GM12878 (cell line): Measurements from ENCODE around the gene KMT2B. TPM values are rescaled to one million over a fixed set of nuclear protein-coding genes. Genes with fewer than 3 reads are reported as not detected.

Source experiments
- ATAC-seq: fragments of 200-7000 bp; cut with Tn5 transposase; 3 replicates; pipeline ENCODE4 v1.9.1; 2020; ENCODE audit warnings: mild to moderate bottlenecking, moderate library complexity
- BruUV-seq: library from RNA; stranded (reverse); fragments of 400-500 nt; replicated peaks from 2 replicates; lab custom pipeline; 2021; lab: Mats Ljungman, UMichigan
- CTCF ChIA-PET: fragments of 300-600 bp; sonication (Branson Sonifier 250); formaldehyde crosslinking; extraction: SDS; loops from one replicate; lab custom pipeline; 2021; ENCODE audit warnings: inconsistent platforms; lab: Yijun Ruan, JAX
- POLR2A ChIA-PET: fragments of 350-600 bp; formaldehyde crosslinking; extraction: SDS; loops from one replicate; lab custom pipeline; 2021; ENCODE audit warnings: inconsistent platforms; lab: Charles Lee
- RAD21 ChIA-PET: fragments of 300-600 bp; sonication (Branson Sonifier 250); formaldehyde crosslinking; loops from one replicate; lab custom pipeline; 2023; ENCODE audit warnings: antibody characterized with exemption; ENCODE audit not compliant: unreplicated experiment; lab: Charles Lee
- SMC1A ChIA-PET: fragments of 300-600 bp; sonication (Branson Sonifier 250); formaldehyde crosslinking; loops from one replicate; lab custom pipeline; 2023; ENCODE audit not compliant: unreplicated experiment, uncharacterized antibody; lab: Charles Lee
- DNase-seq: peaks from one replicate; pipeline ENCODE4 v3.0.0-alpha.2; 2011; ENCODE audit warnings: low read depth, low spot score
- FAIRE-seq: peaks from 3 replicates; lab custom pipeline; 2011; peaks lifted over from hg19 to GRCh38; lab: Jason Lieb, UNC
- H2AFZ ChIP-seq: 2 replicates; pipeline ENCODE4 v1.6.0; 2011; ENCODE audit warnings: low read depth, low read length, control low read depth; ENCODE audit not compliant: control insufficient read depth
- H3K27ac ChIP-seq: 2 replicates; pipeline ENCODE4 v1.5.1; 2011; ENCODE audit warnings: control low read depth; ENCODE audit not compliant: control insufficient read depth, insufficient read depth
- H3K27me3 ChIP-seq, 2 experiments: replicated peaks in 1 of 2; 2 replicates each; pipeline versions ENCODE4 v1.6.0 to v1.6.1; 2011; ENCODE audit warnings: low read length in 1 of 2; ENCODE audit not compliant: control insufficient read depth in 2 of 2, insufficient read depth in 2 of 2
- H3K36me3 ChIP-seq, 2 experiments: 2 replicates each; pipeline ENCODE4 v1.5.1; 2011; ENCODE audit warnings: low read length in 1 of 2; ENCODE audit not compliant: control insufficient read depth in 2 of 2, insufficient read depth in 2 of 2
- H3K4me1 ChIP-seq: 2 replicates; pipeline ENCODE4 v1.6.1; 2011; ENCODE audit warnings: mild to moderate bottlenecking, low read length, moderate library complexity, mixed read lengths; ENCODE audit not compliant: control insufficient read depth, insufficient read depth
- H3K4me2 ChIP-seq: 2 replicates; pipeline ENCODE4 v1.6.0; 2011; ENCODE audit warnings: control low read depth; ENCODE audit not compliant: control insufficient read depth, insufficient read depth
- H3K4me3 ChIP-seq: fragments of 200-600 bp; sonication (generic); 2 replicates; pipeline ENCODE4 v1.5.1; 2016
- H3K79me2 ChIP-seq: 2 replicates; pipeline ENCODE4 v1.6.0; 2011; ENCODE audit warnings: low read length; ENCODE audit not compliant: control insufficient read depth, insufficient read depth
- H3K9ac ChIP-seq: 2 replicates; pipeline ENCODE4 v1.8.0; 2011; ENCODE audit warnings: low read length, control low read depth, mixed read lengths; ENCODE audit not compliant: control insufficient read depth, insufficient read depth
- H3K9me3 ChIP-seq: replicated peaks from 3 replicates; pipeline ENCODE4 v1.5.1; 2011; ENCODE audit warnings: mild to moderate bottlenecking, low read length; ENCODE audit not compliant: control insufficient read depth, insufficient read depth
- H4K20me1 ChIP-seq: 2 replicates; pipeline ENCODE4 v1.6.0; 2011; ENCODE audit not compliant: control insufficient read depth, insufficient read depth
- CBFB ChIP-seq: IDR thresholded peaks from 2 replicates; pipeline ENCODE4 v1.6.1; 2016; ENCODE audit warnings: antibody characterized with exemption, low read depth
- CBX5 ChIP-seq: sonication (generic); IDR thresholded peaks from 2 replicates; pipeline ENCODE4 v1.6.1; 2016; ENCODE audit warnings: low read depth, moderate library complexity, mild to moderate bottlenecking, inconsistent platforms
- CEBPB ChIP-seq, 2 experiments: fragments of 150-350 bp in 1 of 2; IDR thresholded peaks; 2 replicates each; pipeline ENCODE4 v1.6.1; 2012 to 2014; ENCODE audit warnings: low read depth in 2 of 2, low read length in 2 of 2, borderline replicate concordance in 1 of 2, inconsistent platforms in 1 of 2
- JUND ChIP-seq: IDR thresholded peaks from 2 replicates; pipeline ENCODE4 v1.6.1; 2012; ENCODE audit warnings: low read depth, mild to moderate bottlenecking, low read length, improper control_type of control experiment, moderate library complexity
- KAT2A ChIP-seq: conservative IDR thresholded peaks from 2 replicates; pipeline ENCODE4 v1.6.1; 2011; ENCODE audit warnings: low read depth, low read length; ENCODE audit not compliant: control insufficient read depth
- LARP7 ChIP-seq: fragments of 450-650 bp; IDR thresholded peaks from 2 replicates; pipeline ENCODE4 v1.6.1; 2017; ENCODE audit warnings: mild to moderate bottlenecking
- NFXL1 ChIP-seq: fragments of 450-650 bp; IDR thresholded peaks from 2 replicates; pipeline ENCODE4 v1.6.1; 2017; ENCODE audit warnings: antibody characterized with exemption, mild to moderate bottlenecking, borderline replicate concordance
- PML ChIP-seq: IDR thresholded peaks from 2 replicates; pipeline ENCODE4 v1.6.1; 2012; ENCODE audit warnings: low read length, inconsistent platforms
- RAD51 ChIP-seq: fragments of 450-650 bp; IDR thresholded peaks from 2 replicates; pipeline ENCODE4 v1.6.1; 2016; ENCODE audit warnings: moderate library complexity, mild to moderate bottlenecking, inconsistent platforms
- TCF12 ChIP-seq: IDR thresholded peaks from 2 replicates; pipeline ENCODE4 v1.6.1; 2011; ENCODE audit warnings: low read depth, mild to moderate bottlenecking, low read length
- ZBTB40 ChIP-seq: fragments of 450-650 bp; IDR thresholded peaks from 2 replicates; pipeline ENCODE4 v1.6.1; 2016; ENCODE audit warnings: mild to moderate bottlenecking, moderate library complexity, borderline replicate concordance
- WGBS: methylation state at CpG from one replicate; pipeline ENCODE4 v1.1.6; 2016; ENCODE audit warnings: low lambda C conversion rate; ENCODE audit not compliant: insufficient replicate concordance, insufficient coverage; ENCODE audit errors: missing lambda C conversion rate; 5-methylcytosine and 5-hydroxymethylcytosine counted together
- in situ Hi-C: fragments of 300-500 bp; cut with MboI; formaldehyde crosslinking; loops from 9 replicates; pipeline ENCODE4 v1.14.3; 2018; ENCODE audit warnings: mixed read lengths
- intact Hi-C: fragments of 100-400 bp; cut with micrococcal nuclease; formaldehyde crosslinking; loops from one replicate; pipeline ENCODE4 v1.14.2; 2022; ENCODE audit not compliant: unreplicated experiment
- polyA plus RNA-seq, 11 experiments: library from polyadenylated mRNA; depleted of rRNA in 4 of 11; unstranded in 6 of 11; stranded (reverse) in 5 of 11; fragments of >200 nt; fragmentation: Nextera tagmentation in 4 of 11; fragmentation: Illumina TruSeq in 1 of 11; extraction: Ambion mirVana in 4 of 11; extraction: Trizol in 1 of 11; gene quantifications; 1 replicate in 1 of 11; 2 replicates in 10 of 11; pipeline versions ENCODE4 v1.2.1 to v1.2.3, GENCODE V29; 2011 to 2016; ENCODE audit warnings: inconsistent platforms in 2 of 11, missing spikeins in 2 of 11, low read depth in 1 of 11
- total RNA-seq, 4 experiments: library from RNA; depleted of rRNA in 3 of 4; stranded (reverse); fragments of >200 nt in 3 of 4; fragmentation: Illumina TruSeq in 1 of 4; extraction: Trizol in 1 of 4; gene quantifications; 2 replicates each; pipeline versions ENCODE4 v1.2.1 to v1.2.3, GENCODE V29; 2013 to 2021
- TF ChIP-seq, protein P1 (sequence below): IDR thresholded peaks from 2 replicates; pipeline ENCODE4 v1.6.1; 2012; ENCODE audit warnings: mild to moderate bottlenecking, low read depth, low read length
- TF ChIP-seq, protein P2 (sequence below): fragments of 450-650 bp; formaldehyde crosslinking; IDR thresholded peaks from 2 replicates; pipeline ENCODE4 v1.5.0; 2022; ENCODE audit warnings: mild to moderate bottlenecking, missing genetic modification characterization

The KMT2B gene
- total and polyA plus RNA-seq, 10 of the 15 experiments (the other 5 are each of a cell fraction or from before 2014, with no cell fraction given): 0.71 to 35.6 (median 6.0) TPM

DNA sequence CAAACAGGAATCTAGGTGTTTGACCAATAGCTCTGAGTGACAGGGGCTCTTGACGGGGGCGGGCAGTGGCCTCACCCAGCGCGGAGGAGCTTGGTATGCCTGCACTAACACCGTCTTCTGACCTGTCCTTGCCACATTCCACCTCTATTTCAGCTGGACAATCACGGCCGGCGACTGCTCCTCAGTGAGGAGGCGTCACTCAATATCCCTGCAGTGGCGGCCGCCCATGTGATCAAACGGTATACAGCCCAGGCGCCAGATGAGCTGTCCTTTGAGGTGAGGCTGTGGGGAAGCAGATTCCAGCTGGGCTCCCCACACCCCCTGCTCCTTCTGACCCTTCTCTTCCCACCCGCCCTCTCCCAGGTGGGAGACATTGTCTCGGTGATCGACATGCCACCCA lies 62.3 kb downstream of the KMT2B start (continued):
- no peak for TF ChIP-seq KAT2A
- TF ChIP-seq RAD51: no peak
- TF ChIP-seq PML: no peak
- TF ChIP-seq NFXL1: no peak

GRCh38 chr19:35780717-35781116 lies 62.9 kb downstream of the KMT2B start:
- H3K27ac ChIP-seq: no peak overlapping the region
- no peaks in the 10 kb centered on the region for H3K79me2 ChIP-seq
- no peak overlapping the region for H2AFZ ChIP-seq
- no peaks in the 10 kb centered on the region for H3K4me1 ChIP-seq
- FAIRE-seq: no peak
- SMC1A ChIA-PET: no interaction called here
- no peak overlapping the region for H3K4me2 ChIP-seq
- ATAC-seq: no peak
- intact Hi-C loops: no loop called here
- DNase-seq: no peak
- no peaks in the 10 kb centered on the region for H4K20me1 ChIP-seq
- no peaks in the 10 kb centered on the region; a peak in 1 of 4 replicates for H3K36me3 ChIP-seq
- H3K9ac ChIP-seq: no peak overlapping the region
- RAD21 ChIA-PET: interaction anchor here (0.5 kb wide), 1 partner anchor 69 kb away, joined by 3 read pairs; no protein-coding TSS in a partner anchor
- H3K4me3 ChIP-seq: no peak overlapping the region
- H3K9me3 ChIP-seq: no peaks in the 10 kb centered on the region
- 90% methylated on average over 20 of the region's 20 CpGs for WGBS
- CTCF ChIA-PET: no interaction called here
- in situ Hi-C loops: no loop called here
- no TSS peak for BruUV-seq
- no peaks in the 10 kb centered on the region for H3K27me3 ChIP-seq
- POLR2A ChIA-PET: interaction anchor here (1.6 kb wide), 1 partner anchor 33 kb away, joined by 4 read pairs; the partner anchor contains the start of gene LIN37
- TF ChIP-seq, protein P1, sequence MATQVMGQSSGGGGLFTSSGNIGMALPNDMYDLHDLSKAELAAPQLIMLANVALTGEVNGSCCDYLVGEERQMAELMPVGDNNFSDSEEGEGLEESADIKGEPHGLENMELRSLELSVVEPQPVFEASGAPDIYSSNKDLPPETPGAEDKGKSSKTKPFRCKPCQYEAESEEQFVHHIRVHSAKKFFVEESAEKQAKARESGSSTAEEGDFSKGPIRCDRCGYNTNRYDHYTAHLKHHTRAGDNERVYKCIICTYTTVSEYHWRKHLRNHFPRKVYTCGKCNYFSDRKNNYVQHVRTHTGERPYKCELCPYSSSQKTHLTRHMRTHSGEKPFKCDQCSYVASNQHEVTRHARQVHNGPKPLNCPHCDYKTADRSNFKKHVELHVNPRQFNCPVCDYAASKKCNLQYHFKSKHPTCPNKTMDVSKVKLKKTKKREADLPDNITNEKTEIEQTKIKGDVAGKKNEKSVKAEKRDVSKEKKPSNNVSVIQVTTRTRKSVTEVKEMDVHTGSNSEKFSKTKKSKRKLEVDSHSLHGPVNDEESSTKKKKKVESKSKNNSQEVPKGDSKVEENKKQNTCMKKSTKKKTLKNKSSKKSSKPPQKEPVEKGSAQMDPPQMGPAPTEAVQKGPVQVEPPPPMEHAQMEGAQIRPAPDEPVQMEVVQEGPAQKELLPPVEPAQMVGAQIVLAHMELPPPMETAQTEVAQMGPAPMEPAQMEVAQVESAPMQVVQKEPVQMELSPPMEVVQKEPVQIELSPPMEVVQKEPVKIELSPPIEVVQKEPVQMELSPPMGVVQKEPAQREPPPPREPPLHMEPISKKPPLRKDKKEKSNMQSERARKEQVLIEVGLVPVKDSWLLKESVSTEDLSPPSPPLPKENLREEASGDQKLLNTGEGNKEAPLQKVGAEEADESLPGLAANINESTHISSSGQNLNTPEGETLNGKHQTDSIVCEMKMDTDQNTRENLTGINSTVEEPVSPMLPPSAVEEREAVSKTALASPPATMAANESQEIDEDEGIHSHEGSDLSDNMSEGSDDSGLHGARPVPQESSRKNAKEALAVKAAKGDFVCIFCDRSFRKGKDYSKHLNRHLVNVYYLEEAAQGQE: no peak
- TF ChIP-seq CBFB: no peak
- no peak for TF ChIP-seq LARP7
- TF ChIP-seq TCF12: no peak
- TF ChIP-seq CEBPB (IDR thresholded peaks at IDR 0.05; ENCODE audit: borderline replicate concordance in 1 of 2, low read depth in 2 of 2, low read length in 2 of 2): no peak
- no peak for TF ChIP-seq ZBTB40
- TF ChIP-seq CBX5: no peak
- no peak for TF ChIP-seq JUND
- TF ChIP-seq, protein P2, sequence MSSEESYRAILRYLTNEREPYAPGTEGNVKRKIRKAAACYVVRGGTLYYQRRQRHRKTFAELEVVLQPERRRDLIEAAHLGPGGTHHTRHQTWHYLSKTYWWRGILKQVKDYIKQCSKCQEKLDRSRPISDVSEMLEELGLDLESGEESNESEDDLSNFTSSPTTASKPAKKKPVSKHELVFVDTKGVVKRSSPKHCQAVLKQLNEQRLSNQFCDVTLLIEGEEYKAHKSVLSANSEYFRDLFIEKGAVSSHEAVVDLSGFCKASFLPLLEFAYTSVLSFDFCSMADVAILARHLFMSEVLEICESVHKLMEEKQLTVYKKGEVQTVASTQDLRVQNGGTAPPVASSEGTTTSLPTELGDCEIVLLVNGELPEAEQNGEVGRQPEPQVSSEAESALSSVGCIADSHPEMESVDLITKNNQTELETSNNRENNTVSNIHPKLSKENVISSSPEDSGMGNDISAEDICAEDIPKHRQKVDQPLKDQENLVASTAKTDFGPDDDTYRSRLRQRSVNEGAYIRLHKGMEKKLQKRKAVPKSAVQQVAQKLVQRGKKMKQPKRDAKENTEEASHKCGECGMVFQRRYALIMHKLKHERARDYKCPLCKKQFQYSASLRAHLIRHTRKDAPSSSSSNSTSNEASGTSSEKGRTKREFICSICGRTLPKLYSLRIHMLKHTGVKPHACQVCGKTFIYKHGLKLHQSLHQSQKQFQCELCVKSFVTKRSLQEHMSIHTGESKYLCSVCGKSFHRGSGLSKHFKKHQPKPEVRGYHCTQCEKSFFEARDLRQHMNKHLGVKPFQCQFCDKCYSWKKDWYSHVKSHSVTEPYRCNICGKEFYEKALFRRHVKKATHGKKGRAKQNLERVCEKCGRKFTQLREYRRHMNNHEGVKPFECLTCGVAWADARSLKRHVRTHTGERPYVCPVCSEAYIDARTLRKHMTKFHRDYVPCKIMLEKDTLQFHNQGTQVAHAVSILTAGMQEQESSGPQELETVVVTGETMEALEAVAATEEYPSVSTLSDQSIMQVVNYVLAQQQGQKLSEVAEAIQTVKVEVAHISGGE (CRISPR knock-in tag): no peak
